HG03159 (cell line): ENCODE measurements around the gene CSHL1.
A peak's percentile ranks its signal among the peaks of the same experiment; 100 is the strongest.
"Not testable (repeated sequence)": the region's sequence is repeated elsewhere in the genome, so short reads cannot be mapped to it uniquely, and the experiment has no call there.

Experiments
- ATAC-seq: cut with Tn5 transposase; IDR thresholded peaks from one replicate; pipeline ENCODE4 v1.9.1; 2021; ENCODE audit warnings: mild to moderate bottlenecking, moderate library complexity; ENCODE audit not compliant: unreplicated experiment

CSHL1 gene

GRCh38 chr17:63920050-63920449, 9.0 kb upstream of the CSHL1 start:
- ATAC-seq, result not testable (repeated sequence)

- no peak for ATAC-seq
These were observed 8.3 kb upstream of the CSHL1 start for GRCh38 chr17:63919311-63919723.

- not testable (repeated sequence) for ATAC-seq
These were observed 7.8 kb upstream of the CSHL1 start, which contains the start of gene GH1 for GRCh38 chr17:63918789-63919305. TSS of gene GH1 (minus strand) at chr17:63918839. CDS start at chr17:63918776, 63 bp downstream.

- ATAC-seq, result no peak
These were observed 7.2 kb upstream of the CSHL1 start for GRCh38 chr17:63918305-63918704.

GRCh38 chr17:63917646-63918045, 6.6 kb upstream of the CSHL1 start:
- ATAC-seq, result no peak

GRCh38 chr17:63917206-63917605, 6.1 kb upstream of the CSHL1 start:
- not testable (repeated sequence) for ATAC-seq

- ATAC-seq, result no peak
These were observed 5.6 kb upstream of the CSHL1 start for GRCh38 chr17:63916566-63917185.

GRCh38 chr17:63915753-63916152, 4.7 kb upstream of the CSHL1 start:
- peak; percentile 62 for ATAC-seq

- ATAC-seq, result no peak
These were observed 3.4 kb upstream of the CSHL1 start for GRCh38 chr17:63914471-63914870.

- ATAC-seq, result no peak
These were observed 621 bp upstream of the CSHL1 start for GRCh38 chr17:63911657-63912100.

GRCh38 chr17:63910096-63910495, 962 bp downstream of the CSHL1 start:
- ATAC-seq, result no peak

GRCh38 chr17:63909586-63909985, 1.5 kb downstream of the CSHL1 start:
- not testable (repeated sequence) for ATAC-seq

GRCh38 chr17:63907161-63907778, 3.8 kb downstream of the CSHL1 start:
- not testable (repeated sequence) for ATAC-seq

GRCh38 chr17:63904796-63905195, 6.3 kb downstream of the CSHL1 start:
- ATAC-seq, result not testable (repeated sequence)

GRCh38 chr17:63903787-63904201, 7.3 kb downstream of the CSHL1 start:
- ATAC-seq, result not testable (repeated sequence)

GRCh38 chr17:63901971-63902370, 9.1 kb downstream of the CSHL1 start:
- ATAC-seq, result not testable (repeated sequence)

- not testable (repeated sequence) for ATAC-seq
These were observed 11.9 kb downstream of the CSHL1 start for GRCh38 chr17:63898899-63899798.

- ATAC-seq, result not testable (repeated sequence)
These were observed 14.3 kb downstream of the CSHL1 start, which contains the start of gene CSH1 for GRCh38 chr17:63896524-63897354. TSS of gene CSH1 (minus strand) at chr17:63896574. CDS start at chr17:63896511, 63 bp downstream.

- ATAC-seq, result not testable (repeated sequence)
These were observed 16.2 kb downstream of the CSHL1 start for GRCh38 chr17:63894821-63895220.

- ATAC-seq, result not testable (repeated sequence)
These were observed 17.0 kb downstream of the CSHL1 start for GRCh38 chr17:63894021-63894420.
